ENCODE results near the gene SNRNP48. TPM values are rescaled to one million over a fixed set of nuclear protein-coding genes. Genes with fewer than 3 reads are reported as not detected.

The SNRNP48 gene, protein sequence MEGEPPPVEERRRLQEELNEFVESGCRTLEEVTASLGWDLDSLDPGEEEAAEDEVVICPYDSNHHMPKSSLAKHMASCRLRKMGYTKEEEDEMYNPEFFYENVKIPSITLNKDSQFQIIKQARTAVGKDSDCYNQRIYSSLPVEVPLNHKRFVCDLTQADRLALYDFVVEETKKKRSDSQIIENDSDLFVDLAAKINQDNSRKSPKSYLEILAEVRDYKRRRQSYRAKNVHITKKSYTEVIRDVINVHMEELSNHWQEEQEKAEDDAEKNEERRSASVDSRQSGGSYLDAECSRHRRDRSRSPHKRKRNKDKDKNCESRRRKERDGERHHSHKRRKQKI
- total RNA-seq, result 11.6 and 14.2 TPM in 2 replicates

DNA sequence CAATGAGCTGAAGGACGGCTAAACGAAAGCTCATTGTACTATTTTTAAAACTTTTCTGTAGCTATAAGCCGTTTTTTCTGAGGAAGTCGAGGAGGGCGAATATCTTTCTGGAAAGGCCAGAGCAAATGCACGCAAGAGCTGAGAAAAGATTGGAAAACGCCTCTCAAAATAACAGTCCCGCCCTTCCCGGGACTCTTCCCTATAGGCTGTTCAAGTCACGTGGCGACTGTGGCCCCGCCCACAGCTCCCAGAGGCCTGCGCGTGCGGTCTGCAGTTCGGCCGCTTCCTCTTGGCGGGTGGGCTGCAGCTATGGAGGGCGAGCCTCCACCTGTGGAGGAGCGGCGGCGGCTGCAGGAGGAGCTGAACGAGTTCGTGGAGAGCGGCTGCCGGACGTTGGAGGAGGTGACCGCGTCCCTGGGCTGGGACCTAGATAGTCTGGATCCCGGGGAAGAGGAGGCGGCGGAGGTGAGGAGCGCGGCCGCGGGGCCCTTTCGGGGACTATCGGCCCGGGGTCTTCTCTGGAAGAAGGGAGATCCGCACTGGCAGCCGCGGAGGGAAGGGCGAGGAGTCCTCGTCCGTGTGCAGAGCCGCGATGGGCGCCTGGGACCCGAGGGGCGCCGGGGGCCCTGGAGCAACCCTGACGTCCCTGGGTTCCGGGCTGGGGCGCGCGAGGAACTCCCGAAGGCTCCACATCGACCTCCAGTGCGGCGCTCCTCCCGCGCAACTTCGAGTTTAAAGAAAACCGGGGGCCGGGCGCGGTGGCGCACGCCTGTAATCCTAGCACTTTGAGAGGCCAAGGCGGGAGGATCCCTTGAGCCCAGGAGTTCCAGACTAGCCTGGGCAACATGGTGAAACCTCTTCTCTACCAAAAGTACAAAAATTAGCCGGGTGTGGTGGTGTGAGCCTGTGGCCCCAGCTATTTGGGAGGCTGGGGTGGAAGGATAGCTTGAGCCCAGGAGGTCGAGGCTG lies at the start of gene SNRNP48:
Gene SNRNP48 (plus strand): TSS at position 250 of the 969 bp plus-strand sequence. CDS start 60 bp downstream, at position 310.

DNA sequence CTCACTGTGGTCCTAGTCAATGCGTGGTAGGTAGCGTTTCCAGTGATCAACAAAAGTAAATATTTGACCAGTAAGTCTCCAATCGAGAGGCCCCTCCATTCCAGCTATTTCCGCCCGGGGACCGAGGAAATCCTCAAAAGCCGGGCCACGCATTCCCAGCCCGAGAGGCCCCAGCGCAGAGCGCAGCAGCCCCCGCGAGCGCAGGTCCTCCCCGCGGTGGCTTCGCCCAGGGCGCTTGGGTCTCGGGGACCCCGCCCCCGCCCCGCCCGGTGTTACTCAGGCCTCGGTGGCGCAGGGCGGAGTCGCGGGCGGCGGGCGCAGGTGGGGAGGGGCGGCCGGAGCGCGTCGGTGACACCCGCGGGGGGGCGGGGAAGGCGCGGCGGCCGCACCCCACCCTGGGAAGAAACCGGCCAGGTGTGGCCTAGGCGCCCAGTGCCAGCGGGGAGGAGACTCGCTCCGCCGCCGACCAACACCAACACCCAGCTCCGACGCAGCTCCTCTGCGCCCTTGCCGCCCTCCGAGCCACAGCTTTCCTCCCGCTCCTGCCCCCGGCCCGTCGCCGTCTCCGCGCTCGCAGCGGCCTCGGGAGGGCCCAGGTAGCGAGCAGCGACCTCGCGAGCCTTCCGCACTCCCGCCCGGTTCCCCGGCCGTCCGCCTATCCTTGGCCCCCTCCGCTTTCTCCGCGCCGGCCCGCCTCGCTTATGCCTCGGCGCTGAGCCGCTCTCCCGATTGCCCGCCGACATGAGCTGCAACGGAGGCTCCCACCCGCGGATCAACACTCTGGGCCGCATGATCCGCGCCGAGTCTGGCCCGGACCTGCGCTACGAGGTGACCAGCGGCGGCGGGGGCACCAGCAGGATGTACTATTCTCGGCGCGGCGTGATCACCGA lies 48.6 kb upstream of the SNRNP48 start, which contains the start of gene DSP:
Gene DSP (plus strand): TSS at position 497 of the 890 bp plus-strand sequence. CDS start 245 bp downstream, at position 742.

Other genes starting within 250 kb of the SNRNP48 start
- 0.09 and 0.19 TPM in 2 replicates for gene CAGE1, start 200.5 kb upstream of the SNRNP48 start, total RNA-seq
- 28.4 and 32.0 TPM in 2 replicates for gene RIOK1, start 200.4 kb upstream of the SNRNP48 start, total RNA-seq
- under 0.01 and 10.5 TPM in 2 replicates for gene DSP, start 48.5 kb upstream of the SNRNP48 start, total RNA-seq
- gene BMP6, start 135.9 kb downstream of the SNRNP48 start, total RNA-seq, result 141 and 190 TPM in 2 replicates